ENCODE measurements around the gene NAGA. TPM values are rescaled to one million over a fixed set of nuclear protein-coding genes. Genes with fewer than 3 reads are reported as not detected.
"Not testable (repeated sequence)": the region's sequence is repeated elsewhere in the genome, so short reads cannot be mapped to it uniquely, and the experiment has no call there.

The NAGA gene
- total RNA-seq, 2 donors from 2014 or later = 8.2 to 11.2 TPM

DNA sequence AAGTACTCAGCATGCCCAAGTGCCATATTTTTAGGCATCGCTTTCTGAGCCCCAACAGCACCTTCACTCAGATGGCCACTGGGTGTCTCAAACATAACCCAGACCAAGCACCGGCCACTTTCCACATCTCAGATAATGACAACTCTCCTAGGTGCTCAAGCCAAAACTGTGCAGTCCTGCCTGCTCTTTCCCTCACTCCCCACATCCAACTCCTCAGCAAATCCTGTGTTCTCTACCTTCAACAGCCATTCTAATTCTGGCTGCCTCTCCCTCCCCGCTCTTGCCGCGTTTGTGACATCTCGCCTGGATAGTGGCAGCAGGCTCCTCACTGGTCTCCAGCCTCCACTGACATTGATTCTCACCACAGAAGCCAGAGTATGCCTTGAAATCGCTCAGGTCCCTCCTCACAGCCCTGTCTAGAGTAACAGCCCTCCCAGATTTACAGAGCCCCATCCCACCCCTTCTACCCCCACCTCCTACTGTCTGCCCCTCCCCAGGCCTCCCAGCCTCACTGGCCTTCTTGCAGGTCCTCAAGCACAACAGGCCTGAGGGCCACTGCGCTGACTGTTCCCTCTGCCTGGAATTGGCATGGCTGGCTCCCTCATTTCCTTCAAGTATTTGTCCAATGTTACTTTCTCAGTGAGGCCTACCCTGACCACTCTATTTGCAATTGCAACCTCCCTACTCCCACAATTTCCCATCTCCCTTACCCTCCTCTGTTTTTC is 2.2 kb upstream of the NAGA start:
- no peak for ATAC-seq
- H3K4me1 ChIP-seq = peaks cover 44% of the 10 kb centered on the region
- intact Hi-C loops (cut with DNase I) = no loop called here

DNA sequence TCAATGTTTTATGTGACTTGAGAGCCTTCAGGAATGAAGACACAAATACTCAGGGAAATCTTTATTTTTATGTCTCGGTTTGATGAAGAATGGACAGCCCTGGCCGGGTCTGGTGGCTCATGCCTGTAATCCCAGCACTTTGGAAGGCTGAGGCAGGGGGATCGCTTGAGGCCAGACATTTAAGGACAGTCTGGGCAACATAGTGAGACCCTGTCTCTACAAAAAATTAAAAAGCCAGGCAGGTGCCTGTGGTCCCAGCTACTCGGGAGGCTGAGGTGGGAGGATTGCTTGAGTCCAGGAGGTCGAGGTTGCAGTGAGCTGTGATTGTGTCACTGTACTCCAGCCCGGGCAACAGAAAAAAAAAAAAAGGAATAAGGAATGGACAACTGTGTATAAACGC is 896 bp upstream of the NAGA start:
- H3K27me3 ChIP-seq; H3K9me3 ChIP-seq; DNase-seq; H3K36me3 ChIP-seq (replicated peaks in 1 of 2; ENCODE audit: insufficient read depth in 1 of 2, low read depth in 2 of 2); intact Hi-C loops (cut with DNase I); H3K4me3 ChIP-seq; ATAC-seq: not testable (repeated sequence)
- Histone ChIP-seq H3K4me1 (peaks cover 37% of the 10 kb centered on the region), H3K27ac (peak overlapping the region; percentile 68 to 89 (median 84))
- 65 to 74% methylated on average over 7 of the region's 7 CpGs for WGBS, 2 donors

More for the DNA sequence above, 2.2 kb upstream of the NAGA start:
- H3K27ac ChIP-seq = no peak overlapping the region
- WGBS, 2 donors = 77 to 85% methylated on average over 8 of the region's 8 CpGs
- H3K9me3 ChIP-seq = no peaks in the 10 kb centered on the region
- DNase-seq = no peak
- no peaks in the 10 kb centered on the region for H3K27me3 ChIP-seq
- no peaks in the 10 kb centered on the region for H3K36me3 ChIP-seq (replicated peaks in 1 of 2; ENCODE audit: insufficient read depth in 1 of 2, low read depth in 2 of 2)
- H3K4me3 ChIP-seq = no peak overlapping the region
- no peak for TF ChIP-seq POLR2A (IDR thresholded peaks at IDR 0.05)
- TF ChIP-seq, protein P1, sequence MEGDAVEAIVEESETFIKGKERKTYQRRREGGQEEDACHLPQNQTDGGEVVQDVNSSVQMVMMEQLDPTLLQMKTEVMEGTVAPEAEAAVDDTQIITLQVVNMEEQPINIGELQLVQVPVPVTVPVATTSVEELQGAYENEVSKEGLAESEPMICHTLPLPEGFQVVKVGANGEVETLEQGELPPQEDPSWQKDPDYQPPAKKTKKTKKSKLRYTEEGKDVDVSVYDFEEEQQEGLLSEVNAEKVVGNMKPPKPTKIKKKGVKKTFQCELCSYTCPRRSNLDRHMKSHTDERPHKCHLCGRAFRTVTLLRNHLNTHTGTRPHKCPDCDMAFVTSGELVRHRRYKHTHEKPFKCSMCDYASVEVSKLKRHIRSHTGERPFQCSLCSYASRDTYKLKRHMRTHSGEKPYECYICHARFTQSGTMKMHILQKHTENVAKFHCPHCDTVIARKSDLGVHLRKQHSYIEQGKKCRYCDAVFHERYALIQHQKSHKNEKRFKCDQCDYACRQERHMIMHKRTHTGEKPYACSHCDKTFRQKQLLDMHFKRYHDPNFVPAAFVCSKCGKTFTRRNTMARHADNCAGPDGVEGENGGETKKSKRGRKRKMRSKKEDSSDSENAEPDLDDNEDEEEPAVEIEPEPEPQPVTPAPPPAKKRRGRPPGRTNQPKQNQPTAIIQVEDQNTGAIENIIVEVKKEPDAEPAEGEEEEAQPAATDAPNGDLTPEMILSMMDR (IDR thresholded peaks at IDR 0.05) = no peak

DNA sequence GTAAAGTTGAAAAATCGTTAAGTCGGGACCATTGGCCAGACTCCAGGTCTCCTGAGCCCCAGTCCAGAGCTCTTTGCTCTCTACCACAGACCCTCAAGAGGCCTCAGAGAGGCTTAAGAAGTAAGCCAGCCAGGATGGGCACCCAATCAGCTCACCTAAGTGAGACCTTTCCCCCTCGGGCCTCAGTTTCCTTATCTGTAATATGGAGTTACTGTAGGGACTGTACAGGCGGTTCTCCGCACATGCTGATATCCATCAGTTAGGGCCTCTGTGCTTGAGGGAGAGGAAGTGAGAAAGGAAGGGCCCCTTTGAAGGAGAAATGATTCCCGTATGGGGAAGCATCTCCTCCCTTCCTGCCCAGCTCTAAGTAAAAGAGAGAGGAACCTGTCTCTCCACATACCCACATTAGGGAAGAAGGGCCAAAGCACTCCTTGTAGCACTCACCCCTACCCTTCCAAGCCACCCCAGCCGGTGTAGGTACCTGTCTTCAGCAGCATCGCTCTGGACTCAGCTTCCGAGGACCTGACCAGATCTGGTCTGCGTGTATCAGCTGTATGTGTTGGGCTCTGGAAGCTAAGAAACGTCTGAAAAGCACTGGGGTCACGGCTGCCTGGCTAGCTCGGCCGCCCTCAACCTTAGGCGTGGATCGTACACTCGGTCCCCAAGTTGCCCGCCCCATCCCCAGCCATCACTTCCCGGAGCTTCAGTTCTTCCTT is 653 bp downstream of the NAGA start:
- Histone ChIP-seq H3K4me3 (peak overlapping the region; percentile 9 to 39), H3K9me3 (no peaks in the 10 kb centered on the region), H3K27ac (peak overlapping the region; percentile 68 to 89 (median 84)), H3K4me1 (peaks cover 30% of the 10 kb centered on the region), H3K27me3 (no peaks in the 10 kb centered on the region), H3K36me3 (replicated peaks in 1 of 2; ENCODE audit: insufficient read depth in 1 of 2, low read depth in 2 of 2) (no peaks in the 10 kb centered on the region)
- WGBS, 2 donors = 18 to 25% methylated on average over 16 to 19 of the region's 19 CpGs
- DNase-seq (peak in 1 of 4 donors; percentile 31), ATAC-seq (peak; percentile 1)
- intact Hi-C loops (cut with DNase I) = no loop called here
- TF ChIP-seq, protein P1 (IDR thresholded peaks at IDR 0.05) = no peak
- TF ChIP-seq POLR2A (IDR thresholded peaks at IDR 0.05) = no peak

DNA sequence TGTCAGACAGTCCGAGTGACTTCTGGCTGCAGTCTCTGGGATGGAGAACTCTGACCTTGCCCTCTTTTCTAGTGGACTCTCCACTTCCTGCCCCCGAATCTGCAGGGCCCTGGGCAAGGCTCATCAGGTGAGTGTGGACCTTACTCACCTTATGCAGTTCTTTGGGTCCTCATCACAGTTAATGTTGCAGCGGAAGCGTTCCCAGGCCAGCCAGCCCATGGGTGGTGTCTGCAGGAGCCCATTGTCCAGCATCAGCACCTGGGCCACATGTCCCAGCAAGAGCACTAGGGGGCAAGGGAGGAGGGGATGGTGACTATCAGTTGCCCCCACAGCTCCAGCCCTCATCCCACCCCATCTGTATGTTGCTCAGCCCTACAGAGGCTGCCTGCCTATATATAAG is 2.3 kb downstream of the NAGA start:
- H3K4me3 ChIP-seq = no peak overlapping the region
- H3K4me1 ChIP-seq = peaks cover 19% of the 10 kb centered on the region
- H3K27ac ChIP-seq = no peak overlapping the region
- no peak for ATAC-seq
- WGBS, 2 donors = 93 to 95% methylated on average over 3 to 4 of the region's 4 CpGs
- H3K9me3 ChIP-seq = no peaks in the 10 kb centered on the region
- TF ChIP-seq, protein P1 (IDR thresholded peaks at IDR 0.05) = no peak
- no peak for TF ChIP-seq POLR2A (IDR thresholded peaks at IDR 0.05)
- intact Hi-C loops (cut with DNase I) = no loop called here
- no peaks in the 10 kb centered on the region for H3K27me3 ChIP-seq
- H3K36me3 ChIP-seq (replicated peaks in 1 of 2; ENCODE audit: insufficient read depth in 1 of 2, low read depth in 2 of 2) = no peaks in the 10 kb centered on the region
- DNase-seq = no peak

DNA sequence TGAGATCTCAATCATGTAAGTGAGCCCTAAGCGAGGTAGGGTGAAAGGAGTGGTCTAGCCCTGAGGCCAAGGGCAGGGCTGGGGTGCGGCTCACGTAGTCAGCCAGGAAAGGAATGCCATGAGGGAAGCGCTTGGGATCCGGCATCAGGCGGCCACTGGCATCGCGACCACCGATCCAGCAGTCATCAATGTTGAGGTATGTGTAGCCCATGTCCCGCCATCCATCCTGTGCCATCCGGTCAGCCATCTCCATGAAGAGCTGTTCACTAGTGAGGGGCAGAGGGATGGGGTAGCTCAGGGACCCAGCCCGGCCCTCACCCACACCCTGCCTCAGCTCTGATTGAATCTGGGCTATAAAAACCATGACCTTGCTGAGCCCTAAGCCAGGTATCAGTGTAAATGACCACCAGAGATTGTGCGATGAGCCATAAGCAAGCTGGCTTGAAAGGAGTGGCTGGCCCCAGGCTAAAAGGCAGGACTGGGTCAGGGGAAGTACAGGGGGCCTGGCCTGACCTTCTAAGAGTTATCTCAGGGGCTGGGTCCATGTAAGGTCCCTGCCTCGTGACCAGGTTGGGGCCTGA is 2.9 kb downstream of the NAGA start:
- no peaks in the 10 kb centered on the region for H3K9me3 ChIP-seq

More for the DNA sequence above, 2.9 kb downstream of the NAGA start:
- no peak for DNase-seq
- Histone ChIP-seq H3K4me1 (peaks cover 18% of the 10 kb centered on the region), H3K4me3 (no peak overlapping the region), H3K27me3 (no peaks in the 10 kb centered on the region), H3K27ac (no peak overlapping the region), H3K36me3 (replicated peaks in 1 of 2; ENCODE audit: insufficient read depth in 1 of 2, low read depth in 2 of 2) (no peaks in the 10 kb centered on the region)
- no peak for TF ChIP-seq POLR2A (IDR thresholded peaks at IDR 0.05)
- TF ChIP-seq, protein P1 (IDR thresholded peaks at IDR 0.05) = no peak
- ATAC-seq = no peak
- intact Hi-C loops (cut with DNase I) = no loop called here
- WGBS, 2 donors = 86 to 88% methylated on average over 12 to 14 of the region's 14 CpGs

Measured in body of pancreas (tissue), 4 donors.